ENCODE data around the gene DKK1.

Gene DKK1

DNA sequence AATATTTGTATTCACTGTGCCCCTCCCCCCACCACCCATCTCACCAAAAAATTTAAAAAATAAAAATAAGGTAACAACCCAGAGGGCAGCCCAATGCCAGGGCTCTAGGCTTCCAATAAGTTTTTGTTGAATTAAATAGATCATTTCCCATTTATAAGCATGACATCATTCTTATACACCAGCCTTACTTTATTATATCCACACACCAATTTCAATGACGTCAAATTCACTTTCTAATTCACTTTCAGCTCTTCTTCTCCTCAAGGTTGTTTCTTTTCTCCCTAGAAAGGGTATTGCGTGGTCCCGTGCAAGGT is 1.2 kb upstream of the DKK1 start:
- Histone ChIP-seq H3K36me3 (replicated peaks; ENCODE audit: low read depth, low read length) (no peaks in the 10 kb centered on the region), H2AFZ (ENCODE audit: low read depth, low read length) (no peak overlapping the region), H3K27ac (ENCODE audit: low read length) (no peak overlapping the region), H4K20me1 (ENCODE audit: insufficient read depth, low read length) (no peaks in the 10 kb centered on the region), H3K79me2 (ENCODE audit: low read length) (no peaks in the 10 kb centered on the region), H3K9ac (ENCODE audit: low read length) (no peak overlapping the region), H3K9me3 (ENCODE audit: insufficient read depth, low read length) (no peaks in the 10 kb centered on the region), H3K4me3 (ENCODE audit: low read length) (no peak overlapping the region), H3K4me1 (ENCODE audit: low read length) (no peaks in the 10 kb centered on the region), H3K4me2 (ENCODE audit: low read length) (no peak overlapping the region), H3K27me3 (ENCODE audit: low read depth, low read length) (no peaks in the 10 kb centered on the region)
- TF ChIP-seq EZH2phosphoT487 (IDR thresholded peaks at IDR 0.05; ENCODE audit: low read depth) = no peak
- TF ChIP-seq, protein P1, sequence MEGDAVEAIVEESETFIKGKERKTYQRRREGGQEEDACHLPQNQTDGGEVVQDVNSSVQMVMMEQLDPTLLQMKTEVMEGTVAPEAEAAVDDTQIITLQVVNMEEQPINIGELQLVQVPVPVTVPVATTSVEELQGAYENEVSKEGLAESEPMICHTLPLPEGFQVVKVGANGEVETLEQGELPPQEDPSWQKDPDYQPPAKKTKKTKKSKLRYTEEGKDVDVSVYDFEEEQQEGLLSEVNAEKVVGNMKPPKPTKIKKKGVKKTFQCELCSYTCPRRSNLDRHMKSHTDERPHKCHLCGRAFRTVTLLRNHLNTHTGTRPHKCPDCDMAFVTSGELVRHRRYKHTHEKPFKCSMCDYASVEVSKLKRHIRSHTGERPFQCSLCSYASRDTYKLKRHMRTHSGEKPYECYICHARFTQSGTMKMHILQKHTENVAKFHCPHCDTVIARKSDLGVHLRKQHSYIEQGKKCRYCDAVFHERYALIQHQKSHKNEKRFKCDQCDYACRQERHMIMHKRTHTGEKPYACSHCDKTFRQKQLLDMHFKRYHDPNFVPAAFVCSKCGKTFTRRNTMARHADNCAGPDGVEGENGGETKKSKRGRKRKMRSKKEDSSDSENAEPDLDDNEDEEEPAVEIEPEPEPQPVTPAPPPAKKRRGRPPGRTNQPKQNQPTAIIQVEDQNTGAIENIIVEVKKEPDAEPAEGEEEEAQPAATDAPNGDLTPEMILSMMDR (IDR thresholded peaks at IDR 0.05; ENCODE audit: low read depth, low read length) = no peak

DNA sequence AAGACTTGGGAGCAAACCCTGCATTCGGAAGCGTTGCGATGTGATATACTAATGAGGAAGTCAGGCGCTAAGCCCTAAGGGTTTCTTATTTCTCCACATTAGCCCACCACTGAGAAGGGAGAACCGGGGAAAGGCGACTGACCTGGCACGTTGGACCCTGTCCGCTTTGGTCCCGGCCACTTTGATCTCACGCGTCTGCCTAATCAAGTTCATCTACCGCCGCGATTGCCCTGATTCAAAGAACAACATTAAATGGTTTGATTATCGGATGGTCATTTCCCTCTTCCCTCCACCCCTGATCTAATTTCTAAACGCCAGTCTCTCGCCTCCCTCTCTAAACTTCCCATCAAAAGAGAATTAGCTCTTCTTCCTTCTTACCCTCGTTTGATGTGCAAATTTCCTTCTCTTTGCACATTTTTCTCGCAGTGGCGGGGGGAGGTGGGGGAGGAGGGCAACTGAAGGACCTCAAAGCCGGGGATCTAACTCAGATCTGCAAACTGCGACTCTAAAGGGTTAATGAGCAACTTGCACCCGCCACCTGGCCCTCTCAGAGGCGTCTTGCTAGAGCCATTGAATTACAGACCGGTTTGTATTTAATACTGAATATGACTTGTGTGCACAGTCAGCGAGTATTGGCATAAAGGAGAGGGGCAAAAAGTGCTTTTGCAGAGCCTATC is 687 bp upstream of the DKK1 start:
- Histone ChIP-seq H3K4me1 (ENCODE audit: low read length) (no peaks in the 10 kb centered on the region), H3K4me2 (ENCODE audit: low read length) (no peak overlapping the region), H4K20me1 (ENCODE audit: insufficient read depth, low read length) (no peaks in the 10 kb centered on the region), H3K9me3 (ENCODE audit: insufficient read depth, low read length) (no peaks in the 10 kb centered on the region), H3K27ac (ENCODE audit: low read length) (no peak overlapping the region), H3K27me3 (ENCODE audit: low read depth, low read length) (no peaks in the 10 kb centered on the region), H3K4me3 (ENCODE audit: low read length) (no peak overlapping the region), H3K79me2 (ENCODE audit: low read length) (no peaks in the 10 kb centered on the region), H3K9ac (ENCODE audit: low read length) (no peak overlapping the region), H2AFZ (ENCODE audit: low read depth, low read length) (no peak overlapping the region), H3K36me3 (replicated peaks; ENCODE audit: low read depth, low read length) (no peaks in the 10 kb centered on the region)
- no peak for TF ChIP-seq EZH2phosphoT487 (IDR thresholded peaks at IDR 0.05; ENCODE audit: low read depth)
- TF ChIP-seq, protein P1 (IDR thresholded peaks at IDR 0.05; ENCODE audit: low read depth, low read length) = no peak

DNA sequence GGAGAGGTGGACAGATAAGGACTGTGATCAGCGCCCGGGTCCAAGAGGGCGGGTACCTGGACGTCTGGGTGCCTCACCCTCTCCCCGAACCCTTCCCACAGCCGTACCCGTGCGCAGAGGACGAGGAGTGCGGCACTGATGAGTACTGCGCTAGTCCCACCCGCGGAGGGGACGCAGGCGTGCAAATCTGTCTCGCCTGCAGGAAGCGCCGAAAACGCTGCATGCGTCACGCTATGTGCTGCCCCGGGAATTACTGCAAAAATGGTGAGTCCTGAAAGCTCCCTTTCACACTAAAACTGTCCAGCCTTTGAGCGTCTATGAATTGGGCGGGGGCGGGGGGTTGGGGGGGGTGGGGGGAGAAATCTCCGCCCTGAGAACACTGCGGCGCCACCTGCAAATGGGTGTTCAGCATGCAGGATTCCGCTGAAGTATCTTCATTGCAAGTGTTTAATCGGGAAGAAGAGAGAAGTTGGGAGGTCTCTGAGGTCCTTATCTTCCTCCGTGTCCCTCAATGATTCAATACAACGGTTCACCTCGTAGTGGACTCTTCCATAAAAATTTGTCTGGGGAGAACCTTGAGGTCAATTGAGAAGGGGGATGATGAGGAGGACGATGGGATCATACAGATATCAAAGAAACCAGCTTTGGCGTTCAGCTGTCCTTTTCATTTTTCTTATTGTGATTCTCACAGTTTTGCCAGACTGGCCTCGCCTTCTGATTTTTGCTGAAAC is 906 bp downstream of the DKK1 start:
- no peak overlapping the region for H3K4me3 ChIP-seq (ENCODE audit: low read length)
- TF ChIP-seq, protein P1 (IDR thresholded peaks at IDR 0.05; ENCODE audit: low read depth, low read length) = no peak
- no peak for TF ChIP-seq EZH2phosphoT487 (IDR thresholded peaks at IDR 0.05; ENCODE audit: low read depth)
- H4K20me1 ChIP-seq (ENCODE audit: insufficient read depth, low read length) = no peaks in the 10 kb centered on the region
- H3K27me3 ChIP-seq (ENCODE audit: low read depth, low read length) = no peaks in the 10 kb centered on the region
- H2AFZ ChIP-seq (ENCODE audit: low read depth, low read length) = no peak overlapping the region
- no peaks in the 10 kb centered on the region for H3K9me3 ChIP-seq (ENCODE audit: insufficient read depth, low read length)
- H3K9ac ChIP-seq (ENCODE audit: low read length) = no peak overlapping the region
- no peaks in the 10 kb centered on the region for H3K4me1 ChIP-seq (ENCODE audit: low read length)
- no peak overlapping the region for H3K4me2 ChIP-seq (ENCODE audit: low read length)
- no peaks in the 10 kb centered on the region for H3K36me3 ChIP-seq (replicated peaks; ENCODE audit: low read depth, low read length)
- H3K79me2 ChIP-seq (ENCODE audit: low read length) = no peaks in the 10 kb centered on the region
- no peak overlapping the region for H3K27ac ChIP-seq (ENCODE audit: low read length)

DNA sequence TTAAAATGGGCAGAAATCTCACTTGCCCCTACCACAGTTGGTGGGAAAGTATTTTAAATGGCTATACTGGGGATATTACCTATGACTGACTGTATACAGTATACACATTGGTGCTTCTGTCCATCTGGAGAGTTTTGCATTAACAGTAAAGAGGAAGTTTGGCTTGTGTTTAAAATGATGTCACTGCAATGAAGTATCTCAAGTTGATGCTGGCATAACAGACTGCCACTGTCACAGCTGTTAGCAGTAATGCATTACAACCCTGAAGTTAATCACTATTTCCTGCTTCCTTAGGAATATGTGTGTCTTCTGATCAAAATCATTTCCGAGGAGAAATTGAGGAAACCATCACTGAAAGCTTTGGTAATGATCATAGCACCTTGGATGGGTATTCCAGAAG is 1.9 kb downstream of the DKK1 start:
- no peaks in the 10 kb centered on the region for H4K20me1 ChIP-seq (ENCODE audit: insufficient read depth, low read length)
- H3K9ac ChIP-seq (ENCODE audit: low read length) = no peak overlapping the region
- H3K27ac ChIP-seq (ENCODE audit: low read length) = no peak overlapping the region
- no peaks in the 10 kb centered on the region for H3K36me3 ChIP-seq (replicated peaks; ENCODE audit: low read depth, low read length)
- H3K9me3 ChIP-seq (ENCODE audit: insufficient read depth, low read length) = no peaks in the 10 kb centered on the region
- H2AFZ ChIP-seq (ENCODE audit: low read depth, low read length) = no peak overlapping the region
- no peaks in the 10 kb centered on the region for H3K27me3 ChIP-seq (ENCODE audit: low read depth, low read length)
- no peak overlapping the region for H3K4me2 ChIP-seq (ENCODE audit: low read length)
- TF ChIP-seq, protein P1 (IDR thresholded peaks at IDR 0.05; ENCODE audit: low read depth, low read length) = no peak
- no peak for TF ChIP-seq EZH2phosphoT487 (IDR thresholded peaks at IDR 0.05; ENCODE audit: low read depth)
- no peaks in the 10 kb centered on the region for H3K4me1 ChIP-seq (ENCODE audit: low read length)
- no peaks in the 10 kb centered on the region for H3K79me2 ChIP-seq (ENCODE audit: low read length)
- H3K4me3 ChIP-seq (ENCODE audit: low read length) = no peak overlapping the region
